GM18499 (cell line): Measurements from ENCODE around the gene ARMC3.
"Not testable (repeated sequence)": the region's sequence is repeated elsewhere in the genome, so short reads cannot be mapped to it uniquely, and the experiment has no call there.

Source experiments
- ATAC-seq: cut with Tn5 transposase; IDR thresholded peaks from one replicate; pipeline ENCODE4 v1.9.1; 2021; ENCODE audit warnings: moderate number of reproducible peaks; ENCODE audit not compliant: insufficient read depth, unreplicated experiment

Gene ARMC3

GRCh38 chr10:22927661-22928403, at the start of gene ARMC3:
Gene ARMC3 (plus strand): TSS chr10:22928053. CDS start chr10:22931997, 3,944 bp downstream.
- peak; percentile 62 for ATAC-seq

- no peak for ATAC-seq
Measured at GRCh38 chr10:22891797-22892196, 36.1 kb upstream of the ARMC3 start.

- no peak for ATAC-seq
Measured at GRCh38 chr10:22893781-22894180, 34.1 kb upstream of the ARMC3 start.

GRCh38 chr10:22894714-22895113, 33.1 kb upstream of the ARMC3 start:
- ATAC-seq = no peak

- no peak for ATAC-seq
Measured at GRCh38 chr10:22895252-22895651, 32.6 kb upstream of the ARMC3 start.

- ATAC-seq = no peak
Measured at GRCh38 chr10:22897371-22897770, 30.5 kb upstream of the ARMC3 start.

GRCh38 chr10:22899307-22899706, 28.5 kb upstream of the ARMC3 start:
- no peak for ATAC-seq

- ATAC-seq = no peak
Measured at GRCh38 chr10:22899775-22900174, 28.1 kb upstream of the ARMC3 start.

GRCh38 chr10:22900841-22901601, 26.8 kb upstream of the ARMC3 start:
- no peak for ATAC-seq

- ATAC-seq = not testable (repeated sequence)
Measured at GRCh38 chr10:22902147-22902546, 25.7 kb upstream of the ARMC3 start.

- ATAC-seq = no peak
Measured at GRCh38 chr10:22903694-22904093, 24.2 kb upstream of the ARMC3 start.

GRCh38 chr10:22906767-22907166, 21.1 kb upstream of the ARMC3 start:
- no peak for ATAC-seq

GRCh38 chr10:22908837-22909236, 19.0 kb upstream of the ARMC3 start:
- ATAC-seq = no peak

- ATAC-seq = not testable (repeated sequence)
Measured at GRCh38 chr10:22909673-22910072, 18.2 kb upstream of the ARMC3 start.

- no peak for ATAC-seq
Measured at GRCh38 chr10:22911067-22911466, 16.8 kb upstream of the ARMC3 start.

GRCh38 chr10:22911889-22912762, 15.7 kb upstream of the ARMC3 start:
- no peak for ATAC-seq

GRCh38 chr10:22912763-22913384, 15.0 kb upstream of the ARMC3 start:
- ATAC-seq = no peak

- no peak for ATAC-seq
Measured at GRCh38 chr10:22913474-22914092, 14.3 kb upstream of the ARMC3 start.

- no peak for ATAC-seq
Measured at GRCh38 chr10:22915314-22915713, 12.5 kb upstream of the ARMC3 start.

- ATAC-seq = no peak
Measured at GRCh38 chr10:22925088-22925487, 2.8 kb upstream of the ARMC3 start.
